Activated CD4-positive, alpha-beta memory T cell treated with anti-CD3 and anti-CD28 coated beads, Interleukin-2, amount 10 ng/mL, durations not matched to agents 7 days and 5 days (primary cell): ENCODE measurements around the gene SLC35D1. TPM values are rescaled to one million over a fixed set of nuclear protein-coding genes. Genes with fewer than 3 reads are reported as not detected.
A peak's percentile ranks its signal among the peaks of the same experiment; 100 is the strongest.
"Not testable (repeated sequence)": the region's sequence is repeated elsewhere in the genome, so short reads cannot be mapped to it uniquely, and the experiment has no call there.

Source experiments
- CTCF ChIA-PET: fragments of 350-600 bp; sonication (Branson Sonifier 250); formaldehyde crosslinking; loops from one replicate; lab custom pipeline; 2021; ENCODE audit warnings: antibody characterized with exemption, inconsistent platforms; lab: Charles Lee
- POLR2A ChIA-PET: fragments of 350-600 bp; sonication (Branson Sonifier 250); formaldehyde crosslinking; loops from one replicate; lab custom pipeline; 2021; ENCODE audit warnings: antibody characterized with exemption; lab: Charles Lee
- DNase-seq: peaks from one replicate; pipeline ENCODE4 v3.0.0-alpha.2; 2020
- H3K27ac Mint-ChIP-seq: one replicate; pipeline ENCODE4 v1.8.0; 2021; ENCODE audit warnings: mild to moderate bottlenecking, mixed read lengths
- H3K27me3 Mint-ChIP-seq: one replicate; pipeline ENCODE4 v1.8.0; 2021; ENCODE audit warnings: mixed read lengths
- H3K36me3 Mint-ChIP-seq: one replicate; pipeline ENCODE4 v1.8.0; 2021; ENCODE audit warnings: low read depth, mixed read lengths
- H3K4me1 Mint-ChIP-seq: one replicate; pipeline ENCODE4 v1.8.0; 2021; ENCODE audit warnings: mixed read lengths
- H3K4me3 Mint-ChIP-seq: one replicate; pipeline ENCODE4 v1.8.0; 2021; ENCODE audit warnings: mild to moderate bottlenecking, mixed read lengths
- H3K9me3 Mint-ChIP-seq: one replicate; pipeline ENCODE4 v1.8.0; 2021; ENCODE audit warnings: mixed read lengths
- total RNA-seq, 2 experiments: library from RNA; stranded (reverse); gene quantifications; one replicate each; pipeline ENCODE4 v1.2.3, GENCODE V29; 2021

SLC35D1 gene
- total RNA-seq, 2 experiments from 2014 or later, result 14.2 to 15.7 TPM

DNA sequence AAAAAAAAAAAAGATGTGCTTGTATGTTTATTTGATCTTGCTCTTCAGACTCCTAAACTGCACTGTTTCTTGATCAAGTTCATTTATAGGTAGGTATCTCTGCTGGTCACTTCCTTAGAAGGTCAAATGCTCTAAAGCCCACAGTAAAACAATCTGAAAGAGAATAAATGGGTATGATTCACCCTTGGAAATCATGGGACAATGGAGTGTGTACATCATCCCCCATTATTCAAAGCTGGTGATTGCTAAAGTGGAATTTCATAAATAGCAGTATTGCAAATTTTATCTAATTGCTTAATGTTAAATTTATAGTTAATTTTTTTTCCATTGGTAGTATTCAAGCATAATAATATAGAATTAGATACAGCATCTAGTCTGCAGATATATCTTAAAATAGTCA is 75.7 kb downstream of the SLC35D1 start:
- Mint-ChIP-seq H3K27me3 (no peaks in the 10 kb centered on the region), H3K4me3 (no peak overlapping the region), H3K4me1 (peaks cover 21% of the 10 kb centered on the region), H3K36me3 (peaks cover 54% of the 10 kb centered on the region), H3K27ac (no peak overlapping the region), H3K9me3 (no peaks in the 10 kb centered on the region)
- ChIA-PET POLR2A (interaction anchor here (1.2 to 1.4 kb wide), 2 partner anchors 48 to 212 kb away, joined by 3 to 5 read pairs; no protein-coding TSS in a partner anchor), CTCF (no interaction called here)
- no peak for DNase-seq

- DNase-seq, result no peak
- POLR2A ChIA-PET, result no interaction called here
- H3K9me3 Mint-ChIP-seq, result peaks cover 8% of the 10 kb centered on the region
- no peak overlapping the region for H3K4me3 Mint-ChIP-seq
- CTCF ChIA-PET, result no interaction called here
- H3K27ac Mint-ChIP-seq, result no peak overlapping the region
- no peaks in the 10 kb centered on the region for H3K27me3 Mint-ChIP-seq
- H3K36me3 Mint-ChIP-seq, result peaks cover 76% of the 10 kb centered on the region
- peaks cover 20% of the 10 kb centered on the region for H3K4me1 Mint-ChIP-seq
Measured at GRCh38 chr1:66968574-66968973, 85.4 kb downstream of the SLC35D1 start.

DNA sequence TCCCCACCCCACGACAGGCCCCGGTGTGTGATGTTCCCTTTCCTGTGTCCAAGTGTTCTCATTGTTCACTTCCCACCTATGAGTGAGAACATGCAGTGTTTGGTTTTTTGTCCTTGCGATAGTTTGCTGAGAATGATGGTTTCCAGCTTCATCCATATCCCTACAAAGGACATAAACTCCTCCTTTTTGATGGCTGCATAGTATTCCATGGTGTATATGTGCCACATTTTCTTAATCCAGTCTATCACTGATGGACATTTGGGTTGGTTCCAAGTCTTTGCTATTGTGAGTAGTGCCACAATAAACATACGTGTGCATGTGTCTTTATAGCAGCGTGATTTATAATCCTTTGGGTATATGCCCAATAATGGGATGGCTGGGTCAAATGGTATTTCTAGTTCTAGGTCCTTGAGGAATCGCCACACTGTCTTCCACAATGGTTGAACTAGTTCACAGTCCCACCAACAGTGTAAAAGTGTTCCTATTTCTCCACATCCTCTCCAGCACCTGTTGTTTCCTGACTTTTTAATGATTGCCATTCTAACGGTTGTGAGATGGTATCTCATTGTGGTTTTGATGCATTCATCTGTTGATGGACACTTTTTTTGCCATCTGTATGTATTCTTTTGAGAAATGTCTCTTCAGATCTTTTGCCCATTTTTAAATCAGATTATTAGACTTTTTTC is 87.6 kb downstream of the SLC35D1 start:
- Mint-ChIP-seq H3K36me3 (peaks cover 86% of the 10 kb centered on the region), H3K4me1 (peaks cover 21% of the 10 kb centered on the region)
- H3K27ac Mint-ChIP-seq, H3K9me3 Mint-ChIP-seq, H3K27me3 Mint-ChIP-seq, DNase-seq, POLR2A ChIA-PET, CTCF ChIA-PET, H3K4me3 Mint-ChIP-seq: not testable (repeated sequence)

GRCh38 chr1:66957938-66958337 is 96.0 kb downstream of the SLC35D1 start:
- Mint-ChIP-seq H3K4me3 (no peak overlapping the region), H3K9me3 (no peaks in the 10 kb centered on the region), H3K27ac (no peak overlapping the region), H3K36me3 (peaks cover 81% of the 10 kb centered on the region), H3K27me3 (no peaks in the 10 kb centered on the region), H3K4me1 (peaks cover 31% of the 10 kb centered on the region)
- ChIA-PET POLR2A (interaction anchor here (3.4 kb wide), 1 partner anchor 28 kb away, joined by 12 read pairs; no protein-coding TSS in a partner anchor), CTCF (interaction anchor here (1.4 kb wide), 1 partner anchor 542 kb away, joined by 3 read pairs; no protein-coding TSS in a partner anchor)
- DNase-seq, result no peak

DNA sequence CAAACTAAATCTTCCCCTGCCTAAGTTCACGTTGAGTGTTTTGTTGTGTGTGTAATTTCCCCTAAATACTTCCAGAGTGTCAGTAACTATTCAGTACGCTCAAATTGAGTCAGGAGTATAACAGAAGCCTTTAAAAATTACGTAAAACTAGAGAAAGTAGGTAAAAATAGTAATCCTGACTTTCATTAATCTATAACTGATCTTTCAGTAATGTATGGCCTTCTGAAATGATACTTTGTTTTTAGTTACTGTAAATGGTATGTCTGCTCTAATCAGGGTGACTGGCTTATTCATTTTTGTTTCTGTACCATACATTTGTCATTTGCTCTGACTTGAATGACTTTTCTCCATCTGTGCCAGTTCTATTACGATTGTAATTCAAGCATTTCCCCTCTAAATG is 99.7 kb downstream of the SLC35D1 start:
- Mint-ChIP-seq H3K4me3 (no peak overlapping the region), H3K36me3 (peaks cover 74% of the 10 kb centered on the region), H3K27ac (peak overlapping the region; percentile 18), H3K9me3 (no peaks in the 10 kb centered on the region), H3K4me1 (peaks cover 20% of the 10 kb centered on the region), H3K27me3 (no peaks in the 10 kb centered on the region)
- ChIA-PET POLR2A (no interaction called here), CTCF (no interaction called here)
- DNase-seq, result no peak

DNA sequence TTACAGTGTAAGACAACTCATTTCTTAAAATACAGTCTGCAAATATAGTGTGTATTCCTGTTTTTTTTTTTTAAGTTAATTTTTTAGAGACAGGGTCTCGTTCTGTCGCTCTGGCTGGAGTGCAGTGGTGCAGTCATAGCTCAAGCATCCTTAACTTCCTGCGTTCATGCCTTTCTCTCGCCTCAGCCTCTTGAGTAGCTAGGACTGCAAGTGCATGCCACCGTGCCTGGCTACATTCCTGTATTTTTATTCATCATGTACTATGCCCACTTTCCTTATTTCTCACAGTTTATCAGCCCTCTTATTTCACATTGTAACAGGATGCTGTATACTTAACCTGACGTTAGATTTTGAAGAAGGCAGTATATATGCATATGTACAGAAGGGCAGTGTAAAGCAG is 102.4 kb downstream of the SLC35D1 start:
- ChIA-PET POLR2A (interaction anchor here (1.4 to 2.2 kb wide), 2 partner anchors 10 to 30 kb away, joined by 4 to 7 read pairs; no protein-coding TSS in a partner anchor), CTCF (no interaction called here)
- Mint-ChIP-seq H3K9me3 (no peaks in the 10 kb centered on the region), H3K36me3 (peaks cover 75% of the 10 kb centered on the region), H3K27me3 (no peaks in the 10 kb centered on the region), H3K4me3 (no peak overlapping the region), H3K4me1 (peaks cover 24% of the 10 kb centered on the region), H3K27ac (no peak overlapping the region)
- no peak for DNase-seq

Other genes with a start within 250 kb of the SLC35D1 start
- gene DNAI4, start 129.3 kb downstream of the SLC35D1 start, total RNA-seq, result 1 to 10 TPM; 1.4 to 2.7 TPM
- 10 to 100 TPM; 61.7 to 62.0 TPM for gene MIER1, start 129.2 kb downstream of the SLC35D1 start, total RNA-seq
- gene C1orf141, start 80.8 kb upstream of the SLC35D1 start, total RNA-seq, result not detected
- gene IL23R, start 112.3 kb upstream of the SLC35D1 start, total RNA-seq, result 1 to 10 TPM; 4.2 to 5.0 TPM